Renal cortical epithelial cell (primary cell): Measurements from ENCODE around the gene PSMD11. TPM values are rescaled to one million over a fixed set of nuclear protein-coding genes. Genes with fewer than 3 reads are reported as not detected.

Experiments
- DNase-seq: peaks from one replicate; pipeline ENCODE4 v3.0.0-alpha.2; 2011; ENCODE audit warnings: low read depth
- total RNA-seq: library from RNA; depleted of rRNA; stranded (reverse); fragments of >200 nt; gene quantifications from 2 replicates; pipeline ENCODE4 v1.2.3, GENCODE V29; 2014

The PSMD11 gene
- total RNA-seq, 1 donor from 2014 or later: 97.3 TPM

GRCh38 chr17:32490101-32490482 is 45.8 kb downstream of the PSMD11 start:
- DNase-seq: no peak

GRCh38 chr17:32491371-32492263 is 47.3 kb downstream of the PSMD11 start:
- no peak for DNase-seq

GRCh38 chr17:32492264-32492589 is 47.9 kb downstream of the PSMD11 start:
- DNase-seq: no peak

- DNase-seq: no peak
These were observed 48.5 kb downstream of the PSMD11 start for GRCh38 chr17:32492648-32493289.

- DNase-seq: no peak
These were observed 49.3 kb downstream of the PSMD11 start for GRCh38 chr17:32493571-32493970.

GRCh38 chr17:32493976-32494513 is 49.7 kb downstream of the PSMD11 start:
- no peak for DNase-seq

- DNase-seq: no peak
These were observed 50.5 kb downstream of the PSMD11 start for GRCh38 chr17:32494621-32495358.

- peak; percentile 40 for DNase-seq
These were observed 51.3 kb downstream of the PSMD11 start for GRCh38 chr17:32495359-32496231.

- DNase-seq: peak; percentile 50
These were observed 52.2 kb downstream of the PSMD11 start for GRCh38 chr17:32496395-32497073.

GRCh38 chr17:32497431-32498205 is 53.3 kb downstream of the PSMD11 start:
- DNase-seq: no peak

- no peak for DNase-seq
These were observed 54.1 kb downstream of the PSMD11 start for GRCh38 chr17:32498391-32498790.

- DNase-seq: no peak
These were observed 57.7 kb downstream of the PSMD11 start for GRCh38 chr17:32502013-32502412.

GRCh38 chr17:32502710-32503109 is 58.4 kb downstream of the PSMD11 start:
- DNase-seq: no peak

GRCh38 chr17:32503251-32504165 is 59.2 kb downstream of the PSMD11 start:
- peak; percentile 33 for DNase-seq

GRCh38 chr17:32504166-32504990 is 60.1 kb downstream of the PSMD11 start:
- DNase-seq: no peak

- DNase-seq: no peak
These were observed 64.6 kb downstream of the PSMD11 start for GRCh38 chr17:32508926-32509325.

GRCh38 chr17:32510466-32510865 is 66.2 kb downstream of the PSMD11 start:
- DNase-seq: no peak

GRCh38 chr17:32512328-32512727 is 68.0 kb downstream of the PSMD11 start:
- no peak for DNase-seq
